GM12878 (cell line): ENCODE measurements around the gene BCAP29. TPM values are rescaled to one million over a fixed set of nuclear protein-coding genes. Genes with fewer than 3 reads are reported as not detected.

Source experiments
- CEBPB ChIP-seq, 2 experiments: fragments of 150-350 bp in 1 of 2; IDR thresholded peaks; 2 replicates each; pipeline ENCODE4 v1.6.1; 2012 to 2014; ENCODE audit warnings: low read depth in 2 of 2, low read length in 2 of 2, borderline replicate concordance in 1 of 2, inconsistent platforms in 1 of 2
- CHD2 ChIP-seq: IDR thresholded peaks from 2 replicates; pipeline ENCODE4 v1.6.1; 2011; ENCODE audit warnings: low read depth, low read length, improper control_type of control experiment, borderline replicate concordance
- CREB1 ChIP-seq: IDR thresholded peaks from 2 replicates; pipeline ENCODE4 v1.6.1; 2012; ENCODE audit warnings: low read depth, mild to moderate bottlenecking, inconsistent platforms
- DPF2 ChIP-seq: fragments of 450-650 bp; IDR thresholded peaks from 2 replicates; pipeline ENCODE4 v1.6.1; 2017; ENCODE audit warnings: mild to moderate bottlenecking
- E2F4 ChIP-seq: IDR thresholded peaks from 2 replicates; pipeline ENCODE4 v1.6.1; 2012; ENCODE audit warnings: low read depth, low read length, improper control_type of control experiment
- GABPA ChIP-seq: IDR thresholded peaks from 2 replicates; pipeline ENCODE4 v1.6.1; 2014; ENCODE audit warnings: antibody characterized with exemption, low read depth, mild to moderate bottlenecking, inconsistent platforms
- HDGF ChIP-seq: fragments of 450-650 bp; IDR thresholded peaks from 2 replicates; pipeline ENCODE4 v1.6.1; 2016; ENCODE audit warnings: antibody characterized with exemption
- NR2C2 ChIP-seq: IDR thresholded peaks from 2 replicates; pipeline ENCODE4 v1.6.1; 2011; ENCODE audit warnings: borderline replicate concordance, low read depth; ENCODE audit not compliant: control insufficient read depth, insufficient read length
- POLR2A ChIP-seq: IDR thresholded peaks from 2 replicates; pipeline ENCODE4 v1.6.1; 2011; ENCODE audit warnings: low read depth, mild to moderate bottlenecking, low read length
- PRDM15 ChIP-seq: fragments of 450-650 bp; formaldehyde crosslinking; IDR thresholded peaks from 2 replicates; pipeline ENCODE4 v1.4.0; 2020; ENCODE audit warnings: mild to moderate bottlenecking, moderate library complexity
- RBBP5 ChIP-seq: fragments of 200-600 bp; sonication (generic); conservative IDR thresholded peaks from 2 replicates; pipeline ENCODE4 v1.6.1; 2016
- REST ChIP-seq: IDR thresholded peaks from 2 replicates; pipeline ENCODE4 v1.6.1; 2012; ENCODE audit warnings: mild to moderate bottlenecking, low read depth, low read length
- RUNX3 ChIP-seq: IDR thresholded peaks from 2 replicates; pipeline ENCODE4 v1.6.1; 2012; ENCODE audit warnings: low read length, inconsistent platforms
- SIX5 ChIP-seq: IDR thresholded peaks from 2 replicates; pipeline ENCODE4 v1.6.1; 2011; ENCODE audit warnings: mild to moderate bottlenecking, low read depth, low read length, moderate library complexity; ENCODE audit not compliant: severe bottlenecking
- TCF12 ChIP-seq: IDR thresholded peaks from 2 replicates; pipeline ENCODE4 v1.6.1; 2011; ENCODE audit warnings: low read depth, mild to moderate bottlenecking, low read length
- TCF7 ChIP-seq: IDR thresholded peaks from 2 replicates; pipeline ENCODE4 v1.6.1; 2014; ENCODE audit warnings: antibody characterized with exemption, borderline replicate concordance
- YY1 ChIP-seq: IDR thresholded peaks from 2 replicates; pipeline ENCODE4 v1.6.1; 2011; ENCODE audit warnings: low read depth, mild to moderate bottlenecking, low read length
- ZBTB11 ChIP-seq: fragments of 450-650 bp; formaldehyde crosslinking; IDR thresholded peaks from 2 replicates; pipeline ENCODE4 v1.5.0; 2022; ENCODE audit warnings: mild to moderate bottlenecking, missing genetic modification characterization
- polyA plus RNA-seq, 11 experiments: library from polyadenylated mRNA; depleted of rRNA in 4 of 11; unstranded in 6 of 11; stranded (reverse) in 5 of 11; fragments of >200 nt; fragmentation: Nextera tagmentation in 4 of 11; fragmentation: Illumina TruSeq in 1 of 11; extraction: Ambion mirVana in 4 of 11; extraction: Trizol in 1 of 11; gene quantifications; 1 replicate in 1 of 11; 2 replicates in 10 of 11; pipeline versions ENCODE4 v1.2.1 to v1.2.3, GENCODE V29; 2011 to 2016; ENCODE audit warnings: inconsistent platforms in 2 of 11, missing spikeins in 2 of 11, low read depth in 1 of 11
- total RNA-seq, 4 experiments: library from RNA; depleted of rRNA in 3 of 4; stranded (reverse); fragments of >200 nt in 3 of 4; fragmentation: Illumina TruSeq in 1 of 4; extraction: Trizol in 1 of 4; gene quantifications; 2 replicates each; pipeline versions ENCODE4 v1.2.1 to v1.2.3, GENCODE V29; 2013 to 2021

Gene BCAP29
- total and polyA plus RNA-seq, 10 of the 15 experiments (the other 5 are each of a cell fraction or from before 2014, with no cell fraction given) = 26.5 to 58.5 (median 34.8) TPM

GRCh38 chr7:107563775-107564552, 16.1 kb upstream of the BCAP29 start, which contains the start of the genes COG5 and DUS4L (continued):
- TF ChIP-seq E2F4 (no peak), CHD2 (0 out of 2 replicates have a peak, but pooled peaks have one; percentile 47), YY1 (peak; percentile 95), TCF12 (0 out of 2 replicates have a peak, but pooled peaks have one; percentile 52), CREB1 (peak; percentile 99), REST (no peak), ZBTB11 (CRISPR knock-in tag) (no peak), SIX5 (peak; percentile 37), CEBPB (IDR thresholded peaks at IDR 0.05; ENCODE audit: borderline replicate concordance in 1 of 2, low read depth in 2 of 2, low read length in 2 of 2) (no peak), DPF2 (0 out of 2 replicates have a peak, but pooled peaks have one; percentile 43), RBBP5 (no peak), PRDM15 (CRISPR knock-in tag) (no peak), HDGF (0 out of 2 replicates have a peak, but pooled peaks have one; percentile 56), POLR2A (peak; percentile 98), RUNX3 (0 out of 2 replicates have a peak, but pooled peaks have one; percentile 3), NR2C2 (no peak), TCF7 (no peak), GABPA (no peak)
